Panc1 (cell line): ENCODE results near the gene KCNMB2. TPM values are rescaled to one million over a fixed set of nuclear protein-coding genes. Genes with fewer than 3 reads are reported as not detected.

ENCODE experiments used
- ATAC-seq: fragments of 200-7000 bp; cut with Tn5 transposase; 2 replicates; pipeline ENCODE4 v1.9.1; 2020; ENCODE audit warnings: mild to moderate bottlenecking, moderate library complexity
- BruUV-seq: library from RNA; stranded (reverse); fragments of 400-500 nt; replicated peaks from 2 replicates; lab custom pipeline; 2021; lab: Mats Ljungman, UMichigan
- CTCF ChIA-PET: fragments of 300-600 bp; sonication (Branson Sonifier 250); formaldehyde crosslinking; loops from one replicate; lab custom pipeline; 2022; ENCODE audit warnings: antibody characterized with exemption; lab: Charles Lee
- POLR2A ChIA-PET: fragments of 300-600 bp; sonication (Branson Sonifier 250); formaldehyde crosslinking; loops from one replicate; lab custom pipeline; 2022; ENCODE audit warnings: antibody characterized with exemption; lab: Charles Lee
- DNase-seq: peaks from one replicate; pipeline ENCODE4 v3.0.0-alpha.2; 2010; ENCODE audit warnings: low read depth, low spot score
- H3K27ac ChIP-seq: 2 replicates; pipeline ENCODE4 v1.5.1; 2011; ENCODE audit warnings: mild to moderate bottlenecking, low read length, inconsistent platforms
- H3K27me3 ChIP-seq: fragments of 200-500 bp; sonication (Bioruptor generic); 2 replicates; pipeline ENCODE4 v1.6.0; 2014; ENCODE audit warnings: low read length, inconsistent platforms; ENCODE audit not compliant: control insufficient read depth, insufficient read depth
- H3K36me3 ChIP-seq: fragments of 200-500 bp; sonication (Bioruptor generic); 2 replicates; pipeline ENCODE4 v1.5.1; 2014; ENCODE audit warnings: inconsistent platforms, mild to moderate bottlenecking, low read length, moderate library complexity; ENCODE audit not compliant: control insufficient read depth, insufficient read depth
- H3K4me1 ChIP-seq: 2 replicates; pipeline ENCODE4 v1.5.1; 2011; ENCODE audit warnings: inconsistent platforms, mild to moderate bottlenecking, low read length, moderate library complexity; ENCODE audit not compliant: control insufficient read depth, insufficient read depth
- H3K4me3 ChIP-seq, 2 experiments: 2 replicates each; pipeline ENCODE4 v1.5.1; 2011 to 2012; ENCODE audit warnings: low read depth in 2 of 2, low read length in 2 of 2, mild to moderate bottlenecking in 2 of 2, inconsistent platforms in 1 of 2, moderate library complexity in 1 of 2
- H3K9me3 ChIP-seq: fragments of 200-500 bp; sonication (Bioruptor generic); 2 replicates; pipeline ENCODE4 v1.5.1; 2014; ENCODE audit warnings: low read depth, mild to moderate bottlenecking, inconsistent platforms, low read length, moderate library complexity; ENCODE audit not compliant: control insufficient read depth, insufficient read depth
- POLR2AphosphoS5 ChIP-seq: IDR thresholded peaks from 2 replicates; pipeline ENCODE4 v1.6.1; 2012; ENCODE audit warnings: mild to moderate bottlenecking, low read depth, low read length, moderate library complexity
- SIN3A ChIP-seq: IDR thresholded peaks from 2 replicates; pipeline ENCODE4 v1.6.1; 2012; ENCODE audit warnings: low read depth, mild to moderate bottlenecking, low read length, moderate library complexity, borderline replicate concordance; ENCODE audit not compliant: insufficient read depth
- TCF7L2 ChIP-seq: IDR thresholded peaks from 2 replicates; pipeline ENCODE4 v1.6.1; 2011; ENCODE audit warnings: mild to moderate bottlenecking, low read depth, low read length, inconsistent platforms
- in situ Hi-C: cut with HindIII; loops from 2 replicates; pipeline ENCODE4 v1.10.0; 2016; ENCODE audit warnings: low sequenced_read_pairs, low pct_unique_long_range_greater_than_20kb
- intact Hi-C: fragments of 100-400 bp; cut with micrococcal nuclease; formaldehyde crosslinking; loops from one replicate; pipeline ENCODE4 v1.10.0; 2022; ENCODE audit not compliant: unreplicated experiment
- total RNA-seq: library from RNA; stranded (reverse); gene quantifications from one replicate; pipeline ENCODE4 v1.2.1, GENCODE V29; 2021; ENCODE audit not compliant: unreplicated experiment
- TF ChIP-seq, protein P1 (sequence below), 2 experiments: IDR thresholded peaks; 2 replicates each; pipeline ENCODE4 v1.6.1; 2011 to 2012; ENCODE audit warnings: low read depth in 2 of 2, control low read depth in 1 of 2, low read length in 1 of 2, mild to moderate bottlenecking in 1 of 2, moderate library complexity in 1 of 2; ENCODE audit not compliant: insufficient read depth in 1 of 2
- TF ChIP-seq, protein P2 (sequence below): fragments of 450-650 bp; IDR thresholded peaks from 2 replicates; pipeline ENCODE4 v1.5.1; 2017; ENCODE audit warnings: mild to moderate bottlenecking

KCNMB2 gene
- total RNA-seq, 1 experiment from 2014 or later = not detected

GRCh38 chr3:178538056-178538455, 1.8 kb downstream of the KCNMB2 start:
- peaks cover 3% of the 10 kb centered on the region; the same call in 1 of the 2 replicates for H3K4me1 ChIP-seq
- ChIA-PET CTCF (no interaction called here), POLR2A (interaction anchor here (0.6 kb wide), 1 partner anchor 253 kb away, joined by 3 read pairs; no protein-coding TSS in a partner anchor)
- H3K27me3 ChIP-seq = peaks cover 30% of the 10 kb centered on the region
- no peak overlapping the region for H3K4me3 ChIP-seq
- in situ Hi-C loops = no loop called here
- ATAC-seq (no peak), DNase-seq (no peak)
- no TSS peak for BruUV-seq
- no peak overlapping the region for H3K27ac ChIP-seq
- no peaks in the 10 kb centered on the region for H3K36me3 ChIP-seq
- no peaks in the 10 kb centered on the region for H3K9me3 ChIP-seq
- intact Hi-C loops = no loop called here
- TF ChIP-seq SIN3A (no peak), TCF7L2 (no peak), POLR2AphosphoS5 (no peak)
- TF ChIP-seq, protein P1, sequence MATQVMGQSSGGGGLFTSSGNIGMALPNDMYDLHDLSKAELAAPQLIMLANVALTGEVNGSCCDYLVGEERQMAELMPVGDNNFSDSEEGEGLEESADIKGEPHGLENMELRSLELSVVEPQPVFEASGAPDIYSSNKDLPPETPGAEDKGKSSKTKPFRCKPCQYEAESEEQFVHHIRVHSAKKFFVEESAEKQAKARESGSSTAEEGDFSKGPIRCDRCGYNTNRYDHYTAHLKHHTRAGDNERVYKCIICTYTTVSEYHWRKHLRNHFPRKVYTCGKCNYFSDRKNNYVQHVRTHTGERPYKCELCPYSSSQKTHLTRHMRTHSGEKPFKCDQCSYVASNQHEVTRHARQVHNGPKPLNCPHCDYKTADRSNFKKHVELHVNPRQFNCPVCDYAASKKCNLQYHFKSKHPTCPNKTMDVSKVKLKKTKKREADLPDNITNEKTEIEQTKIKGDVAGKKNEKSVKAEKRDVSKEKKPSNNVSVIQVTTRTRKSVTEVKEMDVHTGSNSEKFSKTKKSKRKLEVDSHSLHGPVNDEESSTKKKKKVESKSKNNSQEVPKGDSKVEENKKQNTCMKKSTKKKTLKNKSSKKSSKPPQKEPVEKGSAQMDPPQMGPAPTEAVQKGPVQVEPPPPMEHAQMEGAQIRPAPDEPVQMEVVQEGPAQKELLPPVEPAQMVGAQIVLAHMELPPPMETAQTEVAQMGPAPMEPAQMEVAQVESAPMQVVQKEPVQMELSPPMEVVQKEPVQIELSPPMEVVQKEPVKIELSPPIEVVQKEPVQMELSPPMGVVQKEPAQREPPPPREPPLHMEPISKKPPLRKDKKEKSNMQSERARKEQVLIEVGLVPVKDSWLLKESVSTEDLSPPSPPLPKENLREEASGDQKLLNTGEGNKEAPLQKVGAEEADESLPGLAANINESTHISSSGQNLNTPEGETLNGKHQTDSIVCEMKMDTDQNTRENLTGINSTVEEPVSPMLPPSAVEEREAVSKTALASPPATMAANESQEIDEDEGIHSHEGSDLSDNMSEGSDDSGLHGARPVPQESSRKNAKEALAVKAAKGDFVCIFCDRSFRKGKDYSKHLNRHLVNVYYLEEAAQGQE (IDR thresholded peaks at IDR 0.05; ENCODE audit: insufficient read depth in 1 of 2, low read depth in 2 of 2, low read length in 1 of 2) = no peak
- TF ChIP-seq, protein P2, sequence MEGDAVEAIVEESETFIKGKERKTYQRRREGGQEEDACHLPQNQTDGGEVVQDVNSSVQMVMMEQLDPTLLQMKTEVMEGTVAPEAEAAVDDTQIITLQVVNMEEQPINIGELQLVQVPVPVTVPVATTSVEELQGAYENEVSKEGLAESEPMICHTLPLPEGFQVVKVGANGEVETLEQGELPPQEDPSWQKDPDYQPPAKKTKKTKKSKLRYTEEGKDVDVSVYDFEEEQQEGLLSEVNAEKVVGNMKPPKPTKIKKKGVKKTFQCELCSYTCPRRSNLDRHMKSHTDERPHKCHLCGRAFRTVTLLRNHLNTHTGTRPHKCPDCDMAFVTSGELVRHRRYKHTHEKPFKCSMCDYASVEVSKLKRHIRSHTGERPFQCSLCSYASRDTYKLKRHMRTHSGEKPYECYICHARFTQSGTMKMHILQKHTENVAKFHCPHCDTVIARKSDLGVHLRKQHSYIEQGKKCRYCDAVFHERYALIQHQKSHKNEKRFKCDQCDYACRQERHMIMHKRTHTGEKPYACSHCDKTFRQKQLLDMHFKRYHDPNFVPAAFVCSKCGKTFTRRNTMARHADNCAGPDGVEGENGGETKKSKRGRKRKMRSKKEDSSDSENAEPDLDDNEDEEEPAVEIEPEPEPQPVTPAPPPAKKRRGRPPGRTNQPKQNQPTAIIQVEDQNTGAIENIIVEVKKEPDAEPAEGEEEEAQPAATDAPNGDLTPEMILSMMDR = no peak

- no TSS peak for BruUV-seq
- no peaks in the 10 kb centered on the region for H3K9me3 ChIP-seq
- TF ChIP-seq SIN3A (no peak), TCF7L2 (no peak), POLR2AphosphoS5 (no peak)
- TF ChIP-seq, protein P1 (IDR thresholded peaks at IDR 0.05; ENCODE audit: insufficient read depth in 1 of 2, low read depth in 2 of 2, low read length in 1 of 2) = no peak
- TF ChIP-seq, protein P2 = no peak
- peaks cover 22% of the 10 kb centered on the region for H3K27me3 ChIP-seq
- H3K27ac ChIP-seq = no peak overlapping the region
- no peak overlapping the region for H3K4me3 ChIP-seq
- intact Hi-C loops (no loop called here), in situ Hi-C loops (no loop called here)
- ChIA-PET POLR2A (no interaction called here), CTCF (no interaction called here)
- H3K36me3 ChIP-seq = no peaks in the 10 kb centered on the region
- DNase-seq (no peak), ATAC-seq (no peak)
- H3K4me1 ChIP-seq = peaks cover 3% of the 10 kb centered on the region; the same call in 1 of the 2 replicates
Observed at GRCh38 chr3:178540184-178540583, 3.9 kb downstream of the KCNMB2 start.
